Activated T-helper 17 cell treated with anti-CD3 and anti-CD28 coated beads, Interleukin-2, amount 50 U/mL, for 72 hours (primary cell): ENCODE results near the gene EDN3. TPM values are rescaled to one million over a fixed set of nuclear protein-coding genes. Genes with fewer than 3 reads are reported as not detected.

Experiments used
- ATAC-seq: fragments of 150-1000 bp; cut with Tn5 transposase; replicated peaks from 2 replicates; pipeline ENCODE4 v1.10.0; 2021; ENCODE audit warnings: mild to moderate bottlenecking, moderate library complexity
- H3K27ac Mint-ChIP-seq: one replicate; pipeline ENCODE4 v1.8.0; 2022; ENCODE audit warnings: mixed read lengths
- H3K27me3 Mint-ChIP-seq: one replicate; pipeline ENCODE4 v1.8.0; 2022; ENCODE audit warnings: mixed read lengths
- H3K36me3 Mint-ChIP-seq: one replicate; pipeline ENCODE4 v1.8.0; 2022; ENCODE audit warnings: low read depth, mild to moderate bottlenecking, mixed read lengths
- H3K4me1 Mint-ChIP-seq: one replicate; pipeline ENCODE4 v1.8.0; 2022; ENCODE audit warnings: mixed read lengths
- H3K4me3 Mint-ChIP-seq: one replicate; pipeline ENCODE4 v1.8.0; 2022; ENCODE audit warnings: mild to moderate bottlenecking, mixed read lengths
- H3K9me3 Mint-ChIP-seq: one replicate; pipeline ENCODE4 v1.8.0; 2022; ENCODE audit warnings: mixed read lengths
- total RNA-seq, 2 donors: library from RNA; stranded (reverse); gene quantifications; one replicate each; pipeline ENCODE4 v1.2.3, GENCODE V29; 2022

Gene EDN3
- total RNA-seq, result under 1 TPM in 1 of 2 donors, not detected in 1; 0.45 TPM

- H3K9me3 Mint-ChIP-seq, result no peaks in the 10 kb centered on the region
- no peaks in the 10 kb centered on the region for H3K4me1 Mint-ChIP-seq
- H3K27me3 Mint-ChIP-seq, result peaks cover 40% of the 10 kb centered on the region
- ATAC-seq, result no peak
- H3K4me3 Mint-ChIP-seq, result no peak within 1 kb of the TSS
- no peak within 1 kb of the TSS for H3K27ac Mint-ChIP-seq
- no peaks in the 10 kb centered on the region for H3K36me3 Mint-ChIP-seq
Measured at GRCh38 chr20:59300333-59301081, at the start of gene EDN3. EDN3 (plus strand) TSS chr20:59300611; CDS start chr20:59300813, 202 bp downstream.

GRCh38 chr20:59253325-59253724 lies 47.1 kb upstream of the EDN3 start:
- H3K27me3 Mint-ChIP-seq, result no peaks in the 10 kb centered on the region
- peak overlapping the region; percentile 68 for H3K4me3 Mint-ChIP-seq
- H3K27ac Mint-ChIP-seq, result peak overlapping the region; percentile 92
- peaks cover 32% of the 10 kb centered on the region for H3K4me1 Mint-ChIP-seq
- peaks cover 26% of the 10 kb centered on the region for H3K36me3 Mint-ChIP-seq
- ATAC-seq, result peak; percentile 60
- H3K9me3 Mint-ChIP-seq, result peaks cover 6% of the 10 kb centered on the region

- H3K9me3 Mint-ChIP-seq, result peaks cover 6% of the 10 kb centered on the region
- peaks cover 36% of the 10 kb centered on the region for H3K4me1 Mint-ChIP-seq
- peak overlapping the region; percentile 92 for H3K27ac Mint-ChIP-seq
- no peaks in the 10 kb centered on the region for H3K27me3 Mint-ChIP-seq
- H3K4me3 Mint-ChIP-seq, result peak overlapping the region; percentile 68
- peak; percentile 78 for ATAC-seq
- peaks cover 24% of the 10 kb centered on the region for H3K36me3 Mint-ChIP-seq
Measured at GRCh38 chr20:59253779-59254319, 46.6 kb upstream of the EDN3 start.

GRCh38 chr20:59255256-59255655 lies 45.2 kb upstream of the EDN3 start:
- ATAC-seq, result no peak
- Mint-ChIP-seq H3K27ac (no peak overlapping the region), H3K36me3 (peaks cover 14% of the 10 kb centered on the region), H3K9me3 (peaks cover 6% of the 10 kb centered on the region), H3K27me3 (no peaks in the 10 kb centered on the region), H3K4me1 (peaks cover 36% of the 10 kb centered on the region), H3K4me3 (no peak overlapping the region)

GRCh38 chr20:59258221-59258621 lies 42.2 kb upstream of the EDN3 start:
- H3K36me3 Mint-ChIP-seq, result peaks cover 8% of the 10 kb centered on the region
- H3K27me3 Mint-ChIP-seq, result no peaks in the 10 kb centered on the region
- peak overlapping the region; percentile 57 for H3K4me3 Mint-ChIP-seq
- ATAC-seq, result peak; percentile 51
- peak overlapping the region; percentile 39 for H3K27ac Mint-ChIP-seq
- peaks cover 26% of the 10 kb centered on the region for H3K4me1 Mint-ChIP-seq
- no peaks in the 10 kb centered on the region for H3K9me3 Mint-ChIP-seq

GRCh38 chr20:59259946-59260345 lies 40.5 kb upstream of the EDN3 start:
- no peaks in the 10 kb centered on the region for H3K9me3 Mint-ChIP-seq
- peaks cover 16% of the 10 kb centered on the region for H3K4me1 Mint-ChIP-seq
- H3K27me3 Mint-ChIP-seq, result no peaks in the 10 kb centered on the region
- peaks cover 8% of the 10 kb centered on the region for H3K36me3 Mint-ChIP-seq
- no peak overlapping the region for H3K4me3 Mint-ChIP-seq
- H3K27ac Mint-ChIP-seq, result no peak overlapping the region
- no peak for ATAC-seq

GRCh38 chr20:59265298-59265697 lies 35.1 kb upstream of the EDN3 start:
- Mint-ChIP-seq H3K36me3 (no peaks in the 10 kb centered on the region), H3K4me1 (peaks cover 4% of the 10 kb centered on the region), H3K27ac (no peak overlapping the region), H3K27me3 (no peaks in the 10 kb centered on the region), H3K4me3 (no peak overlapping the region), H3K9me3 (no peaks in the 10 kb centered on the region)
- no peak for ATAC-seq

- H3K4me3 Mint-ChIP-seq, result no peak overlapping the region
- no peaks in the 10 kb centered on the region for H3K36me3 Mint-ChIP-seq
- ATAC-seq, result no peak
- H3K27me3 Mint-ChIP-seq, result no peaks in the 10 kb centered on the region
- no peaks in the 10 kb centered on the region for H3K9me3 Mint-ChIP-seq
- peaks cover 8% of the 10 kb centered on the region for H3K4me1 Mint-ChIP-seq
- H3K27ac Mint-ChIP-seq, result no peak overlapping the region
Measured at GRCh38 chr20:59268870-59269269, 31.5 kb upstream of the EDN3 start.

GRCh38 chr20:59269411-59270025 lies 30.9 kb upstream of the EDN3 start:
- peak; percentile 73 for ATAC-seq
- no peaks in the 10 kb centered on the region for H3K27me3 Mint-ChIP-seq
- peaks cover 14% of the 10 kb centered on the region for H3K4me1 Mint-ChIP-seq
- H3K36me3 Mint-ChIP-seq, result no peaks in the 10 kb centered on the region
- H3K4me3 Mint-ChIP-seq, result no peak overlapping the region
- no peak overlapping the region for H3K27ac Mint-ChIP-seq
- H3K9me3 Mint-ChIP-seq, result no peaks in the 10 kb centered on the region

GRCh38 chr20:59270380-59270779 lies 30.0 kb upstream of the EDN3 start:
- no peaks in the 10 kb centered on the region for H3K9me3 Mint-ChIP-seq
- H3K4me1 Mint-ChIP-seq, result peaks cover 15% of the 10 kb centered on the region
- no peaks in the 10 kb centered on the region for H3K36me3 Mint-ChIP-seq
- H3K4me3 Mint-ChIP-seq, result no peak overlapping the region
- no peak for ATAC-seq
- no peak overlapping the region for H3K27ac Mint-ChIP-seq
- no peaks in the 10 kb centered on the region for H3K27me3 Mint-ChIP-seq

- peak overlapping the region; percentile 80 for H3K27ac Mint-ChIP-seq
- ATAC-seq, result peak; percentile 35
Measured at GRCh38 chr20:59273739-59274357, 26.6 kb upstream of the EDN3 start.

GRCh38 chr20:59276938-59277337 lies 23.5 kb upstream of the EDN3 start:
- no peak overlapping the region for H3K4me3 Mint-ChIP-seq

More at GRCh38 chr20:59273739-59274357, 26.6 kb upstream of the EDN3 start:
- Mint-ChIP-seq H3K4me3 (no peak overlapping the region), H3K36me3 (no peaks in the 10 kb centered on the region), H3K4me1 (peaks cover 15% of the 10 kb centered on the region), H3K27me3 (no peaks in the 10 kb centered on the region), H3K9me3 (no peaks in the 10 kb centered on the region)

GRCh38 chr20:59284470-59284869 lies 15.9 kb upstream of the EDN3 start:
- H3K27ac Mint-ChIP-seq, result no peak overlapping the region
- no peak for ATAC-seq
- H3K27me3 Mint-ChIP-seq, result no peaks in the 10 kb centered on the region
- H3K4me3 Mint-ChIP-seq, result no peak overlapping the region
- H3K36me3 Mint-ChIP-seq, result no peaks in the 10 kb centered on the region
- no peaks in the 10 kb centered on the region for H3K9me3 Mint-ChIP-seq
- H3K4me1 Mint-ChIP-seq, result no peaks in the 10 kb centered on the region

More at GRCh38 chr20:59276938-59277337, 23.5 kb upstream of the EDN3 start:
- no peak overlapping the region for H3K27ac Mint-ChIP-seq
- ATAC-seq, result no peak
- no peaks in the 10 kb centered on the region for H3K27me3 Mint-ChIP-seq
- no peaks in the 10 kb centered on the region for H3K36me3 Mint-ChIP-seq
- H3K4me1 Mint-ChIP-seq, result peaks cover 15% of the 10 kb centered on the region
- H3K9me3 Mint-ChIP-seq, result no peaks in the 10 kb centered on the region

GRCh38 chr20:59289994-59290393 lies 10.4 kb upstream of the EDN3 start:
- Mint-ChIP-seq H3K9me3 (no peaks in the 10 kb centered on the region), H3K27me3 (peaks cover 3% of the 10 kb centered on the region), H3K4me3 (no peak overlapping the region), H3K27ac (no peak overlapping the region), H3K36me3 (no peaks in the 10 kb centered on the region), H3K4me1 (no peaks in the 10 kb centered on the region)
- no peak for ATAC-seq
